Testis (tissue), 3 donors: ENCODE results near the gene USP47. TPM values are rescaled to one million over a fixed set of nuclear protein-coding genes. Genes with fewer than 3 reads are reported as not detected.

Source experiments
- DNase-seq: peaks from one replicate; pipeline ENCODE4 v3.0.0-alpha.2; 2019
- H3K27ac ChIP-seq, 2 donors: fragments of 200-600 bp; sonication (generic); one replicate each; pipeline ENCODE4 v1.5.1; 2019
- H3K27me3 ChIP-seq: fragments of 200-600 bp; sonication (generic); one replicate; pipeline ENCODE4 v1.5.1; 2019
- H3K36me3 ChIP-seq: fragments of 200-600 bp; sonication (generic); one replicate; pipeline ENCODE4 v1.5.1; 2017; ENCODE audit warnings: low read depth; ENCODE audit errors: missing control alignments
- H3K4me1 ChIP-seq: fragments of 200-600 bp; sonication (generic); one replicate; pipeline ENCODE4 v1.5.1; 2019
- H3K4me3 ChIP-seq, 2 donors: fragments of 200-600 bp; sonication (generic); one replicate each; pipeline ENCODE4 v1.5.1; 2017 to 2019
- H3K9me3 ChIP-seq: fragments of 200-600 bp; sonication (generic); one replicate; pipeline ENCODE4 v1.5.1; 2017
- CTCF ChIP-seq, 3 experiments: fragments of 450-650 bp in 2 of 3; fragments of 200-600 bp in 1 of 3; sonication (generic) in 1 of 3; IDR thresholded peaks; one replicate each; pipeline ENCODE4 v1.5.1; 2016 to 2019; ENCODE audit warnings: antibody characterized with exemption in 3 of 3, mild to moderate bottlenecking in 2 of 3, moderate library complexity in 1 of 3
- POLR2A ChIP-seq: fragments of 450-650 bp; IDR thresholded peaks from one replicate; pipeline ENCODE4 v1.6.1; 2017; ENCODE audit warnings: antibody characterized with exemption, mild to moderate bottlenecking, moderate library complexity
- WGBS, 2 donors: methylation state at CpG; one replicate each; pipeline ENCODE4 v1.1.5; 2018; 5-methylcytosine and 5-hydroxymethylcytosine counted together
- intact Hi-C: fragments of 100-400 bp; cut with DNase I; formaldehyde crosslinking; loops from one replicate; pipeline ENCODE4 v1.15.1; 2023; ENCODE audit warnings: low total_unique reads
- polyA plus RNA-seq: library from polyadenylated mRNA; stranded (reverse); fragments of 350-450 nt; fragmentation: Illumina TruSeq; extraction: RNeasy Lipid Tissue Mini Kit (QIAGEN cat#74804); gene quantifications from one replicate; pipeline ENCODE4 v1.2.3, GENCODE V29; 2014; ENCODE audit warnings: low read depth, low replicate concordance; ENCODE audit not compliant: insufficient read depth
- total RNA-seq, 2 donors: library from RNA; depleted of rRNA; stranded (reverse); fragments of >200 nt; gene quantifications; one replicate each; pipeline ENCODE4 v1.2.3, GENCODE V29; 2016

Gene USP47
- total and polyA plus RNA-seq, 3 donors from 2014 or later = 35.1 to 111 (median 102) TPM

GRCh38 chr11:11968511-11969280 is 126.9 kb downstream of the USP47 start:
- Histone ChIP-seq H3K27me3 (no peaks in the 10 kb centered on the region), H3K4me3 (no peak overlapping the region), H3K9me3 (no peaks in the 10 kb centered on the region), H3K36me3 (no peaks in the 10 kb centered on the region), H3K27ac (no peak overlapping the region), H3K4me1 (peaks cover 18% of the 10 kb centered on the region)
- TF ChIP-seq CTCF (IDR thresholded peaks at IDR 0.05) = no peak
- no peak for TF ChIP-seq POLR2A
- WGBS, 2 donors = 52 to 82% methylated on average over 3 to 11 of the region's 11 CpGs
- intact Hi-C loops = no loop called here
- no peak for DNase-seq

GRCh38 chr11:11969380-11970215 is 127.8 kb downstream of the USP47 start:
- no peaks in the 10 kb centered on the region for H3K36me3 ChIP-seq
- H3K27ac ChIP-seq = no peak overlapping the region
- intact Hi-C loops = no loop called here
- no peaks in the 10 kb centered on the region for H3K27me3 ChIP-seq
- no peak for DNase-seq
- H3K9me3 ChIP-seq = no peaks in the 10 kb centered on the region
- no peak for TF ChIP-seq CTCF (IDR thresholded peaks at IDR 0.05)
- no peak for TF ChIP-seq POLR2A
- no peak overlapping the region for H3K4me3 ChIP-seq
- peaks cover 20% of the 10 kb centered on the region for H3K4me1 ChIP-seq
- 75 to 93% methylated on average over 14 to 19 of the region's 19 CpGs for WGBS, 2 donors

- no peak for DNase-seq
- WGBS, 2 donors = 96 to 97% methylated on average over 2 of the region's 2 CpGs
- Histone ChIP-seq H3K9me3 (no peaks in the 10 kb centered on the region), H3K4me1 (peaks cover 21% of the 10 kb centered on the region), H3K4me3 (no peak overlapping the region), H3K27me3 (no peaks in the 10 kb centered on the region), H3K27ac (no peak overlapping the region), H3K36me3 (no peaks in the 10 kb centered on the region)
- intact Hi-C loops = no loop called here
- no peak for TF ChIP-seq CTCF (IDR thresholded peaks at IDR 0.05)
- TF ChIP-seq POLR2A = no peak
Observed at GRCh38 chr11:11970556-11970955, 128.8 kb downstream of the USP47 start.

GRCh38 chr11:11971906-11972547 is 130.3 kb downstream of the USP47 start:
- TF ChIP-seq CTCF (IDR thresholded peaks at IDR 0.05) = no peak
- no peak for TF ChIP-seq POLR2A
- intact Hi-C loops = no loop called here
- Histone ChIP-seq H3K36me3 (no peaks in the 10 kb centered on the region), H3K9me3 (no peaks in the 10 kb centered on the region), H3K27ac (no peak overlapping the region), H3K4me1 (peaks cover 36% of the 10 kb centered on the region), H3K4me3 (no peak overlapping the region), H3K27me3 (no peaks in the 10 kb centered on the region)
- no peak for DNase-seq
- WGBS, 2 donors = 88 to 95% methylated on average over 5 of the region's 5 CpGs
